GM12874 (cell line): ENCODE measurements around the gene PRRT3.

Experiments used
- TF ChIP-seq, protein P1 (sequence below): IDR thresholded peaks from 2 replicates; pipeline ENCODE4 v1.5.1; 2011; ENCODE audit warnings: low read depth, mild to moderate bottlenecking, control low read depth, low read length, moderate library complexity; ENCODE audit not compliant: insufficient read depth

Gene PRRT3

DNA sequence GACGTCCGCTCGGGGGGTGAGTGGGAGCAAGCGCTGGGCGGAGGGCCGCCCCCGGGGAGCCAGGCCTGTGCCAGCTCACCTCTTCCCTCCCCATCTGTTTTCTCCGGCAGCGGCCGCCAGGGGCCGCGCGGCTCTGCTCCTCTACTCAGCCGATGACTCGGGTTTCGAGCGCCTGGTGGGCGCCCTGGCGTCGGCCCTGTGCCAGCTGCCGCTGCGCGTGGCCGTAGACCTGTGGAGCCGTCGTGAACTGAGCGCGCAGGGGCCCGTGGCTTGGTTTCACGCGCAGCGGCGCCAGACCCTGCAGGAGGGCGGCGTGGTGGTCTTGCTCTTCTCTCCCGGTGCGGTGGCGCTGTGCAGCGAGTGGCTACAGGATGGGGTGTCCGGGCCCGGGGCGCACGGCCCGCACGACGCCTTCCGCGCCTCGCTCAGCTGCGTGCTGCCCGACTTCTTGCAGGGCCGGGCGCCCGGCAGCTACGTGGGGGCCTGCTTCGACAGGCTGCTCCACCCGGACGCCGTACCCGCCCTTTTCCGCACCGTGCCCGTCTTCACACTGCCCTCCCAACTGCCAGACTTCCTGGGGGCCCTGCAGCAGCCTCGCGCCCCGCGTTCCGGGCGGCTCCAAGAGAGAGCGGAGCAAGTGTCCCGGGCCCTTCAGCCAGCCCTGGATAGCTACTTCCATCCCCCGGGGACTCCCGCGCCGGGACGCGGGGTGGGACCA lies 19.2 kb downstream of the PRRT3 start:
- TF ChIP-seq, protein P1, sequence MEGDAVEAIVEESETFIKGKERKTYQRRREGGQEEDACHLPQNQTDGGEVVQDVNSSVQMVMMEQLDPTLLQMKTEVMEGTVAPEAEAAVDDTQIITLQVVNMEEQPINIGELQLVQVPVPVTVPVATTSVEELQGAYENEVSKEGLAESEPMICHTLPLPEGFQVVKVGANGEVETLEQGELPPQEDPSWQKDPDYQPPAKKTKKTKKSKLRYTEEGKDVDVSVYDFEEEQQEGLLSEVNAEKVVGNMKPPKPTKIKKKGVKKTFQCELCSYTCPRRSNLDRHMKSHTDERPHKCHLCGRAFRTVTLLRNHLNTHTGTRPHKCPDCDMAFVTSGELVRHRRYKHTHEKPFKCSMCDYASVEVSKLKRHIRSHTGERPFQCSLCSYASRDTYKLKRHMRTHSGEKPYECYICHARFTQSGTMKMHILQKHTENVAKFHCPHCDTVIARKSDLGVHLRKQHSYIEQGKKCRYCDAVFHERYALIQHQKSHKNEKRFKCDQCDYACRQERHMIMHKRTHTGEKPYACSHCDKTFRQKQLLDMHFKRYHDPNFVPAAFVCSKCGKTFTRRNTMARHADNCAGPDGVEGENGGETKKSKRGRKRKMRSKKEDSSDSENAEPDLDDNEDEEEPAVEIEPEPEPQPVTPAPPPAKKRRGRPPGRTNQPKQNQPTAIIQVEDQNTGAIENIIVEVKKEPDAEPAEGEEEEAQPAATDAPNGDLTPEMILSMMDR, result peak; percentile 93

DNA sequence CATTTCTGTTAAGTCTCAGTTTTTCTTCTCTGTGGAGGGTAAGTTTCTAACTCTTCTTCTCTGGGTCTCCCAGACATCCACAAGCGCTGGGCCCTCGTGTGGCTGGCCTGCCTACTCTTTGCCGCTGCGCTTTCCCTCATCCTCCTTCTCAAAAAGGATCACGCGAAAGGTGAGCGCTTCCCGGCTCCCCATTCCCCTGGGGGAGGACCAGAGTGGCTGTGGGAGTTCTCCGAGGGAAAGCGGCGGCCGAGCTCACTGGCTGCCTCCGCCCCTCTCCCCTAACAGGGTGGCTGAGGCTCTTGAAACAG lies 19.7 kb downstream of the PRRT3 start:
- TF ChIP-seq, protein P1, result no peak

DNA sequence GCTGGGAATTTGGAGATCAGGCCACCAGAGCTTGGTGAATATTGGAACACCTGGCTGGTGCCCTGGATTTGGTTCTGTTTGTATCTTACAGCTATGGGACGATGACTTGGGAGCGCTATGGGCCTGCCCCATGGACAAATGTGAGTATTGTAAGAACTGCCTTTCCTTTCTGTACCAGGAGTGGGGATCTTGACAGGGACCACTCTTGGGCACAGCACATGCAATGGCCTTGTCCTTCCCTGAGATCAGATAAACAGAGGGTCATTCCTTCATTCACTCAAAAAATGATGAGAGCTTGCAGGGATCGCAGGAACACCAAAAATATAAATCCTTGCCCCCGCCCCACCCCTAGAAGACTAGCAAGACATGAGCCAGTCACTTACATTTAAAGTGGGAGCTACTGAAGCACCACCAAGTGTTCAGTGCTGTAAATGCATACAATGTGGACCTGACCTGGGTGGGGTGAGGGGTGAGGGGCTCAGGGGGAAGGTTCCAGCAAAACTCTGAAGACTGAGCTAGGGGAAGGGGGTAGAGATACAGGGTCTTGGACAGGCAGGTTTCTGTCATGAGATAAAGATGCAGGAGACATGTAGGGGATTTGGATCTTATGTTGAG lies 21.3 kb downstream of the PRRT3 start:
- TF ChIP-seq, protein P1, result no peak

DNA sequence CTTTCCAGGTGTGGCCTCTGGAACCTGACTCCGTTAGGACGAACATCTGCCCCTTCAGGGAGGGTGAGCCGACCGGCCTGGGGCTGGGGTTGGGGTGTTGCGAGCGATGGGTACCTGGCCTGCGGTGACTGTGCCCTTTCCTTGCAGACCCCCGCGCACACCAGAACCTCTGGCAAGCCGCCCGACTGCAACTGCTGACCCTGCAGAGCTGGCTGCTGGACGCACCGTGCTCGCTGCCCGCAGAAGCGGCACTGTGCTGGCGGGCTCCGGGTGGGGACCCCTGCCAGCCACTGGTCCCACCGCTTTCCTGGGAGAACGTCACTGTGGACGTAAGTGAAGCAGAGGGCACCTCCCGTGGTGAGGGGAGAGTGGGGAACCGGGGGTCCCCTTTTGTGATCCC lies 24.1 kb downstream of the PRRT3 start:
- TF ChIP-seq, protein P1, result no peak

DNA sequence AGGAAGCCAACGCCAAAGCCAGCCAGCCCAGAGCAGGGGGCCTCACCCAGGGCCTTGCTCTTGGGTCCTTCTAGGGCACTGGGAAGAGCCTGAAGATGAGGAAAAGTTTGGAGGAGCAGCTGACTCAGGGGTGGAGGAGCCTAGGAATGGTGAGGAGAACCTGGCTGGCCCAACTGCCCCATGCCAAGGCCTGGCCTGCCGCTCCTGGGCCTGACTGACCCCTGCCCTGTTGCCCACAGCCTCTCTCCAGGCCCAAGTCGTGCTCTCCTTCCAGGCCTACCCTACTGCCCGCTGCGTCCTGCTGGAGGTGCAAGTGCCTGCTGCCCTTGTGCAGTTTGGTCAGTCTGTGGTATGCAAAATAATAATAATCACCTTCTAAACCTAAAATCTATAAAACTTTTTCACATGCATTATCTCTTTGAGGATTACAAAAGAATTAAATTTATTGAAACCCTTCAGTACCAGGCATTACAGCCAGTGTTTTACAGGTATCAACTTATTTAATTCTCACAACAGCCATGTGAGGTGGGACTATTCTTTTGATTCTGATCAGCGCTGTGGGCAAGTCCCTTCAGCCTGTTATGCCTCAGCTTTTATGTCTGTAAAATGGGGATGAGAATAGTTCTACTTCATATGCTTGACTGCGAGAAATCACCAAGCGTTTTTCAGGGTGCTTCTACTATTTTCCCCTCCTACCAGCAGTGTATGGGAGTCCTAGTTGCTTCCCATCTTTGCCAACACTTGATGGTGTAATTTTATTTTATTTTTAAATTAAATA lies 33.8 kb downstream of the PRRT3 start:
- TF ChIP-seq, protein P1, result no peak

DNA sequence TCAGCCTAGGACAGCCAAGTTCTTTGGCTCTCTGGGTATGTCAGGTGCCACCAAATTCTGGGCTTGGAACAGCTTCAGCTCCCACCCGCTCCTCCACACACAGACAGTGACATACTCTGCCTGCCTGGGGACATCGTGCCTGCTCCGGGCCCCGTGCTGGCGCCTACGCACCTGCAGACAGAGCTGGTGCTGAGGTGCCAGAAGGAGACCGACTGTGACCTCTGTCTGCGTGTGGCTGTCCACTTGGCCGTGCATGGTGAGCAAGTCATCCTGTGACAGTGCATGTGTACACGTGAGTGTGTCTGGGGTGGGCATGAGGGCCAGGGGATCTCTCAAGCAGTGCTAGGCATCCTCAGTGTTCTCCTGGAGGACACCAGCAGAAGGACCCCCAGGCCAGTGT lies 34.4 kb downstream of the PRRT3 start:
- TF ChIP-seq, protein P1, result no peak
